ENCODE results near the gene ADGRL1. TPM values are rescaled to one million over a fixed set of nuclear protein-coding genes. Genes with fewer than 3 reads are reported as not detected.
A peak's percentile ranks its signal among the peaks of the same experiment; 100 is the strongest.

Gene ADGRL1
- total RNA-seq, 1 experiment from 2014 or later: 39.3 TPM

DNA sequence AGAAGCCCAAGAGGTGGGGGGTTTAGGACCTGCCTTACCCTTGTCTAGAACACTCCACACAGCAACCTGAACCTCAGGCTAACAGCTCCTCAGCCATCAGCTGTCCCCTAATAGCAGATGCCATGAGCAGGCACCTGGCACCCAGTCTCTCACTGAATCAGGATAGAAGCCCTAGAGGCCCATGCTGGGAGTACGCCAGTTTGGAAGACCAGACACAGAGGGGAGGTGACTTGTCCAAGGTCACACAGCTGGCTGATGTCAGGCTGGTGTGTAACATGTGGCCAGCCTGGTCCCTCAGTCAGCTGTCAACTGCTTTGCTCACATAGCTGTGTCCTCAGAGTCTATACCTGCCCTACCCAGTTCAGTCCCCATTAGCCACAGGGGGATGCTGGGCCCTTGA lies 102.7 kb downstream of the ADGRL1 start:
- peaks cover 20% of the 10 kb centered on the region for H3K36me3 ChIP-seq (ENCODE audit: low read depth, low read length)
- no peaks in the 10 kb centered on the region for H3K79me2 ChIP-seq (ENCODE audit: low read length)
- H4K20me1 ChIP-seq (ENCODE audit: low read length): no peaks in the 10 kb centered on the region
- H3K4me1 ChIP-seq (ENCODE audit: insufficient read depth, low read length): peaks cover 7% of the 10 kb centered on the region; the same call in 1 of the 2 replicates
- H3K9me2 ChIP-seq (replicated peaks; ENCODE audit: low read length): no peaks in the 10 kb centered on the region
- no TSS peak for BruUV-seq (replicated peaks)
- no peak overlapping the region for H3K27ac ChIP-seq (ENCODE audit: low read length)
- no peak overlapping the region for H3K4me2 ChIP-seq (ENCODE audit: low read length)
- intact Hi-C loops (cut with micrococcal nuclease): no loop called here
- no peak overlapping the region for H2AFZ ChIP-seq (ENCODE audit: low read length)
- H3K9me3 ChIP-seq (ENCODE audit: low read length): no peaks in the 10 kb centered on the region
- H3K9ac ChIP-seq (ENCODE audit: low read length): no peak overlapping the region
- no peak for DNase-seq
- CTCF ChIA-PET: no interaction called here
- POLR2A ChIA-PET (ENCODE audit: unreplicated experiment): no interaction called here
- H3F3A ChIP-seq (ENCODE audit: low read length, unreplicated experiment): no peaks in the 10 kb centered on the region
- no peaks in the 10 kb centered on the region for H3K27me3 ChIP-seq (ENCODE audit: low read length)
- TF ChIP-seq EZH2 (IDR thresholded peaks at IDR 0.05; ENCODE audit: low read length, unreplicated experiment): no peak
- TF ChIP-seq EZH2phosphoT487 (IDR thresholded peaks at IDR 0.05; ENCODE audit: borderline replicate concordance, low read length): no peak
- TF ChIP-seq, protein P1, sequence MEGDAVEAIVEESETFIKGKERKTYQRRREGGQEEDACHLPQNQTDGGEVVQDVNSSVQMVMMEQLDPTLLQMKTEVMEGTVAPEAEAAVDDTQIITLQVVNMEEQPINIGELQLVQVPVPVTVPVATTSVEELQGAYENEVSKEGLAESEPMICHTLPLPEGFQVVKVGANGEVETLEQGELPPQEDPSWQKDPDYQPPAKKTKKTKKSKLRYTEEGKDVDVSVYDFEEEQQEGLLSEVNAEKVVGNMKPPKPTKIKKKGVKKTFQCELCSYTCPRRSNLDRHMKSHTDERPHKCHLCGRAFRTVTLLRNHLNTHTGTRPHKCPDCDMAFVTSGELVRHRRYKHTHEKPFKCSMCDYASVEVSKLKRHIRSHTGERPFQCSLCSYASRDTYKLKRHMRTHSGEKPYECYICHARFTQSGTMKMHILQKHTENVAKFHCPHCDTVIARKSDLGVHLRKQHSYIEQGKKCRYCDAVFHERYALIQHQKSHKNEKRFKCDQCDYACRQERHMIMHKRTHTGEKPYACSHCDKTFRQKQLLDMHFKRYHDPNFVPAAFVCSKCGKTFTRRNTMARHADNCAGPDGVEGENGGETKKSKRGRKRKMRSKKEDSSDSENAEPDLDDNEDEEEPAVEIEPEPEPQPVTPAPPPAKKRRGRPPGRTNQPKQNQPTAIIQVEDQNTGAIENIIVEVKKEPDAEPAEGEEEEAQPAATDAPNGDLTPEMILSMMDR (conservative IDR thresholded peaks at IDR 0.05; ENCODE audit: low read depth, low read length): no peak
- H3K4me3 ChIP-seq (ENCODE audit: low read length): no peak overlapping the region
- no peak; the same call in 1 of the 2 replicates for ATAC-seq

DNA sequence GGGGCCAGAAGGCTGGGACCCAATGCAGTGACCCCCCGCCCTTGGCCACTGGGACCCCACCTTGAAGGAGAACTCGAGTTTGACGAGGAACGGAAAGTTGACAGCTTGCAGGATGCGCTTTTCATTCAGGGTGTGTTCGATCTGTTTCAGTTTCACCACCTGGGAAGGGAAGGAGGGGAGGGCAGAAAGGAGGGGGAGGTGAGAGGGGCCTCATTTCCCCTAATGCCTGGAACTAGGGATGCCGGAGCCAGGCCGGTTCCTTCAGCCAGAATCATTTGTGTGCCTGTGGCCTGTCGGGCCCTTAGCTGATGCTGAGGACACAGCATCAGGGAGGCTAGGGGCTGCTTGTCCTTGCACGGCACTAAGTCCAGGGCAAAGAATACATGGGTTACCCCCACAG lies 103.2 kb downstream of the ADGRL1 start:
- BruUV-seq (replicated peaks): no TSS peak
- no peaks in the 10 kb centered on the region for H3K9me2 ChIP-seq (replicated peaks; ENCODE audit: low read length)
- no peak overlapping the region for H2AFZ ChIP-seq (ENCODE audit: low read length)
- no peak overlapping the region for H3K27ac ChIP-seq (ENCODE audit: low read length)
- ChIA-PET CTCF (no interaction called here), POLR2A (ENCODE audit: unreplicated experiment) (no interaction called here)
- no peaks in the 10 kb centered on the region for H3K9me3 ChIP-seq (ENCODE audit: low read length)
- DNase-seq (no peak), ATAC-seq (no peak)
- H3K79me2 ChIP-seq (ENCODE audit: low read length): no peaks in the 10 kb centered on the region
- H3K4me1 ChIP-seq (ENCODE audit: insufficient read depth, low read length): peaks cover 7% of the 10 kb centered on the region; the same call in 1 of the 2 replicates
- H3K4me3 ChIP-seq (ENCODE audit: low read length): no peak overlapping the region
- peaks cover 20% of the 10 kb centered on the region for H3K36me3 ChIP-seq (ENCODE audit: low read depth, low read length)
- intact Hi-C loops (cut with micrococcal nuclease): no loop called here
- H3K9ac ChIP-seq (ENCODE audit: low read length): no peak overlapping the region
- H3K27me3 ChIP-seq (ENCODE audit: low read length): no peaks in the 10 kb centered on the region
- no peaks in the 10 kb centered on the region for H4K20me1 ChIP-seq (ENCODE audit: low read length)
- H3K4me2 ChIP-seq (ENCODE audit: low read length): no peak overlapping the region
- no peak for TF ChIP-seq EZH2 (IDR thresholded peaks at IDR 0.05; ENCODE audit: low read length, unreplicated experiment)
- no peaks in the 10 kb centered on the region for H3F3A ChIP-seq (ENCODE audit: low read length, unreplicated experiment)

DNA sequence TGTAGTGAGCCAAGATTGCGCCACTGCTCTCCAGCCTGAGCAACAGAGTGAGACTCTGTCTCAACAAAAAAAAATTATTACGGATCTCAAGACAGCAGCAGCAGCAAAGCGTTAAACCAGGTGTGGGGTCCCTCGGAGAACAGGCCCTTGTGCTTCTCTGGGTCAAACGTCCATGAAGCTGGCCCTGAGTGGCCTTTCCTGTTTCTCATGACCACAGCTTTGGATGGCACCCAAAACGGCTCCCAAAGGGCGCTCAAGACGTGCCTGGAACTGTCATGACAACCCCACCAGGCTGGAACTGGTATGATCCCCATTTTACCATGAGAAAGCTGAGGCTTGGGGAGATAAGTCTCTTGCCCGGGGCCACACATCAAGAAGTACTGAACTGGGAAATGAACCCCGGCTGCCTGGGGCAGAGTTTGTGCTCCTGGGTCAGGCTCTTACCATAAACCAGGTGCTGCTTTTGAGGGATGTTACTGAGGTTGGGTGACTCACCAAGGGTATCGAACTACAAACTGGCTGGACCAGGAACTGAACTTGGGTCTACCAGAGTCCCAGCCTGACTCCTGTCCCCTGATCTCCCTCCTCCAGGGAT lies 103.8 kb downstream of the ADGRL1 start:
- H3K79me2 ChIP-seq (ENCODE audit: low read length): no peaks in the 10 kb centered on the region
- no peak overlapping the region for H3K27ac ChIP-seq (ENCODE audit: low read length)
- intact Hi-C loops (cut with micrococcal nuclease): no loop called here
- no TSS peak for BruUV-seq (replicated peaks)
- H4K20me1 ChIP-seq (ENCODE audit: low read length): no peaks in the 10 kb centered on the region
- ChIA-PET POLR2A (ENCODE audit: unreplicated experiment) (interaction anchor here (0.7 kb wide), 1 partner anchor 173 kb away, joined by 3 read pairs; no protein-coding TSS in a partner anchor), CTCF (no interaction called here)
- H3K4me3 ChIP-seq (ENCODE audit: low read length): no peak overlapping the region
- no peaks in the 10 kb centered on the region for H3K9me3 ChIP-seq (ENCODE audit: low read length)
- no peaks in the 10 kb centered on the region for H3F3A ChIP-seq (ENCODE audit: low read length, unreplicated experiment)
- peak; percentile 43; the same call in 1 of the 2 replicates for ATAC-seq
- peaks cover 20% of the 10 kb centered on the region for H3K36me3 ChIP-seq (ENCODE audit: low read depth, low read length)
- TF ChIP-seq EZH2 (IDR thresholded peaks at IDR 0.05; ENCODE audit: low read length, unreplicated experiment) (no peak), EZH2phosphoT487 (IDR thresholded peaks at IDR 0.05; ENCODE audit: borderline replicate concordance, low read length) (no peak)
- TF ChIP-seq, protein P1 (conservative IDR thresholded peaks at IDR 0.05; ENCODE audit: low read depth, low read length): no peak
- no peaks in the 10 kb centered on the region for H3K27me3 ChIP-seq (ENCODE audit: low read length)
- H3K9ac ChIP-seq (ENCODE audit: low read length): no peak overlapping the region
- no peak overlapping the region for H2AFZ ChIP-seq (ENCODE audit: low read length)
- H3K4me2 ChIP-seq (ENCODE audit: low read length): no peak overlapping the region
- DNase-seq: peak; percentile 34
- peaks cover 7% of the 10 kb centered on the region; the same call in 1 of the 2 replicates for H3K4me1 ChIP-seq (ENCODE audit: insufficient read depth, low read length)
- no peaks in the 10 kb centered on the region for H3K9me2 ChIP-seq (replicated peaks; ENCODE audit: low read length)
